GM21526 (cell line): ENCODE measurements around the gene ANGPTL4.
"Not testable (repeated sequence)": the region's sequence is repeated elsewhere in the genome, so short reads cannot be mapped to it uniquely, and the experiment has no call there.

Source experiments
- ATAC-seq: cut with Tn5 transposase; IDR thresholded peaks from one replicate; pipeline ENCODE4 v1.9.1; 2021; ENCODE audit warnings: moderate library complexity; ENCODE audit not compliant: unreplicated experiment, low FRiP score

ANGPTL4 gene

DNA sequence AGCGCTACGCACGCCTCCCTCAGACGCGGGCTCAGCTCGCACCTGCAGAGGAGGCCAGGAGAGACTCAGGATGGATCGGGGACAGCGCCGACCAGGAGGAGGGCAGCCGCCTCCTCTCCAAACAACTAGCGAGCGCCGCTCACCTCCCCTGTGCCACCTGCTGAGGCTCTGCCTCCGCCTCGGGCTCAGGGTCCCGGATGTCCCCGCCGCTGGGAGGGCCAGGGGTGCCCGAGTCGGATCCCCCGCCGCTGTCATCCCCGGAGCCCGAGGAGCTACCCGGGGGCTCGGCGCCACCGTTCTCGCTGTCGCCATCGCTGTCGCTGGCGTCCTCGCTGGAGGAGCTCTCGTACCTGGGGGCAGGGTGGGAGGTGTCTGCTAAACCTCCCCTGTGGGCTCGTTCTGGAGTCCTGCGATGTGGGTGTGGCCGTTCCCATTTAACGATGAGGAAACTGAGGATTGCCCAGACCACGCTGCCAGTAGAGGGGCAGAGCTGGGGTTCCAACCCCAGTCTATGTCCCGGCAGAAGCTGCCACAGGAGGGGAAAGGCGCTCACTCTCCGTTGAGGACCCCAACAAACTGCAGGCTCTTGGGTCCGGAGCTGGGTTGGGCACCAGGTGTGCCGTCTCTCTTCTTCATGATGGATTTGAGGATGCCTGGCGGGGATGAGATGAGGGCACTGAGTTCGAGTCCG is 30.0 kb upstream of the ANGPTL4 start:
- ATAC-seq: no peak

DNA sequence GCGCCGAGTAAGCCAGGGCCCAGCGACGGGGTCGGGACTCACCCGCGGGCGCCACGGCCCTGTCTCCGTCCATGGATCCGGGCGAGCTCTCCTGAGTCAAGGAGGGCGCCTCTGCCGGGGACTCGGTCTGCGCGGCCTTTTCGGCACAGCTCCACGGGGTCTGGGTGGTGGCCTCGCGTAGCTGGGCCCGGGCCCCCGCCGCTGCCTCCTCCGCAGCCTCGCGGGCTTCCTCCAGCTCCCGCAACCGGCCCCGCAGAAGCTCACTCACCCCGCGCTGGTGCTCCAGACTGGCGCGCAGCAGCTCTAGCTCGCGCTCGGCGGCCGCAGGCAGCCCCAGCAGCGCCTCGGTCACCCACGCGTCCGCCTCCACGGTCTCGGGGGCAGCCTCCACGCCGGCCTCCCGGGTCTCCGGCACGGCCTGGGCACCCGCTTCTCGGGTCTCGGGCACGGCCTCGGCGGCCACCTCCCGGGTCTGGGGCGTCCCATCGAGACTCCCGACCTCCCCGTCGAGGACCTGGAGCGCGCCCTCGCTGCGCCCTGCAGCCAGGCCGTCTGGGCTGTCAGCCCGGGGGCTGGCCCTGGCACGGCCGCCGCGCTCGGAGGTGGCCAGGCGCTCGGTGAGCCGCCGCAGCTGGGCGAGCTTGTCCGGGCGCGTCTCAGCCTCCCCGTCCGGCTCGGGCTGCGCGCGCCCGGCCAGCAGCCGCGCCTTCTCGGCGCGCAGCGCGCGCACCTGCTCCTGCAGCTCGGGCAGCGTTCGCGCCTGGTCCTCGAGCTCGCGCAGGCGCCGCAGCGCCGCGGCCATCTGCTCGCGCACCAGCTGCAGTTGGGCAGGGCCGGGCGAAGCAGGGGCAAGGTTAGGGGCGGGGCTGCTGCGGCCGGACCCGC is 29.3 kb upstream of the ANGPTL4 start:
- ATAC-seq: no peak

DNA sequence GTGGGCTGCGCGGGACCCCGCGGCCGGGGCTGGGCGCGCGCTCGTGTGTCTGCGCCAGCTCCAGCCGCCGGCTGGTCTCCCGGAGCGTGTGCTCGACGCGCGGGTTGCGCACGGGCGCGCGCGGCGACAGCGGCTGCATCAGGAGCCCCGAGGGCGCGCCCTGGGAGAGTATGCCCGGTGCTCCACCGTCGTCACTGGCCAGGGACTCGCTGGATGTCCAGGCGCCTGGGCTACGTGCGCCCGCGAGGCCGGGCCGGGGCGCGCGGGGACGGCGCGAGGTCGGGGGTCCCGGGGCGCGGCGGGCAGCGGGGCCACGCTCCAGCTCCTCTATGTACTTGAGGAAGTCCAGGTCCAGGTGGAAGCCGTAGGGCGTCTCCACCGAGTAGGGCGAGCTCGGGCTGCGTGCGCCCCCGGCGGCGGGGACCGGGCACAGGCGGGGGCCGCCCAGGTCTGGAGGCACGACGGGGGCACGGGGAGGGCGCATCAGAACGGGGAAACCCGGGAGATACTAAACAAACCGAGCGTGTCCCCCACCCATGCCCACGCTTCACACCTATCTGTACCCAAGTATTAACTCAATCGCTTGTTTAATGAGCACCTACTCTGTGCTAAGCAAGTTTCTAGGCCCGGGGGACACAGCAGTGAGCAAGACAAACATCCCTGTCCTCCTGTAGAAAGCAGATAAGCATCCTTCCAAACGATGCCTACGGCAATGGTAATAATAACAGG is 28.4 kb upstream of the ANGPTL4 start:
- no peak for ATAC-seq

DNA sequence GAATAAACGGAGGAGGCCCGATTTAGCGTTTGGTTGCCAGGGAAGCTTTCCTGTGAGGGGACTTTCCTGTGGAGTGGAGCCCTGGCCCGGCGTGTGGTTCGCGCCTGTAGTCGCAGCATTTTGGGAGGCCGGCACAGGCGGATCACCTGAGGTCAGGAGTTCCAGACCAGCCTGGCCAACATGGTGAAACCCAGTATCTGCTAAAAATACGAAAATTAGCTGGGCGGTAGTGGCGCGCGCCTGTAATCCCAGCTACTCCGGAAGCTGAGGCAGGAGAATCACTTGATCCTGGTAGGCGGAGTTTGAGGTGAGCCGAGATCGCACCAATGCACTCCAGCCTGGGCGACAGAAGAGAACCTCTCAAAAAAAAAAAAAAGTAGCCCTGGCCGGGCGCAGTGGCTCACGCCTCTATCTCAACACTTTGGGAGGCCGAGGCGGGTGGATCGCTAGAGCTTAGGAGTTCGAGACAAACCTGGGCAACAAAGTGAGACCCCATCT is 27.8 kb upstream of the ANGPTL4 start:
- ATAC-seq: no peak

DNA sequence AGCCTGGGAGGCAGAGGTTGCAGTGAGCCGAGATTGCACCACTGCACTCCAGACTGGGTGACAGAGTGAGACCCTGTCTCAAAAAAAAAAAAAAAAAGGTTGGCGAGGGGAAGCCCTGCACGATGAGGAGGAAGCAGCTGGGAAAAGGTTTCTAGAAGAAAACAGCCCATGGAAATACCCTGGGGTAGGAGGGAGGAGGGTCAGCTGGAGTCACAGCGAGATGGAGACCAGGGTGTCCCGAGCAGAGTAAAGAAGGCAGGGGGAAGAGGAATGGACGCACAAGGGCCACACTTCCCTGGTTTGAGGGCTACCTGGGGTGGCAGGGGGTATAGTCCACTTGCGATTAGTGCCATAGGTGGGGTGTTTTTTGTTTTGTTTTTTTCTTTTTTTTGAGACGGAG is 27.3 kb upstream of the ANGPTL4 start:
- no peak for ATAC-seq

DNA sequence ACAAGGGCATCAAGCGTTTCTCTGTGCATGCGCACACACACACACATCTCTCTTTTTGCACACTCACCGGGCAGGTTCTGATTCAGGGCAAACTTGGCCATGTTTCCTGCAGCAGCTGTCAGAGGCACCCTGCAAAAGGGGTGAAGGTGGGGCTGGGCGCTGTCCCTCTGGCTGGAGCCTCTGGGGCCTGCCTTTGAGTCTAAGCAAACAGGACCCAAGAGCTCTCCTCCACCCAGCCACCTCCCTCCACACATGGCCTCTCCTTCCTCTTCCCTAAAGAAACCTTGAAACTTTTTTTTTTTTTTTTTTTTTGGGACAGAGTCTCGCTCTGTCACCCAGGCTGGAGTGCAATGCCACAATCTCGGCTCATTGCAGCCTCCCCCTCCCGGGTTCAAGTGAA is 26.2 kb upstream of the ANGPTL4 start:
- no peak for ATAC-seq

DNA sequence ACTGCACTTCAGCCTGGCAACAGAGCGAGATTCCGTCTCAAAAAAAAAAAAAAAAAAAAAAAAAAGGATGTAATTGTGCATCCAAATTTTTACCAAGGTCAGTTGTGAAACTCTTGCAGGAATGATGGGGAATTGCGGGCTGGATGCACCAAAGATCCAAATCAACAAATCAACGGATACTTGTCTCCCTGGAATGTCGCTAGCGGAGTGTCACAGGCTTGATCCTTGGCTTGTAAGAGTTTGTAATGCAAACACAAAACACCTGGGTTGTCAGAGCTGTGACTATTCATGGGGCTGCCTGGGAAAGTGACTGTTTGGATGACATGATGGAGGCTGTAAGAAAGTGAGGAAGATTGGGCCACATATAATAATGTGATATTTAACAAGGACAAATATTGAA is 25.1 kb upstream of the ANGPTL4 start:
- no peak for ATAC-seq

DNA sequence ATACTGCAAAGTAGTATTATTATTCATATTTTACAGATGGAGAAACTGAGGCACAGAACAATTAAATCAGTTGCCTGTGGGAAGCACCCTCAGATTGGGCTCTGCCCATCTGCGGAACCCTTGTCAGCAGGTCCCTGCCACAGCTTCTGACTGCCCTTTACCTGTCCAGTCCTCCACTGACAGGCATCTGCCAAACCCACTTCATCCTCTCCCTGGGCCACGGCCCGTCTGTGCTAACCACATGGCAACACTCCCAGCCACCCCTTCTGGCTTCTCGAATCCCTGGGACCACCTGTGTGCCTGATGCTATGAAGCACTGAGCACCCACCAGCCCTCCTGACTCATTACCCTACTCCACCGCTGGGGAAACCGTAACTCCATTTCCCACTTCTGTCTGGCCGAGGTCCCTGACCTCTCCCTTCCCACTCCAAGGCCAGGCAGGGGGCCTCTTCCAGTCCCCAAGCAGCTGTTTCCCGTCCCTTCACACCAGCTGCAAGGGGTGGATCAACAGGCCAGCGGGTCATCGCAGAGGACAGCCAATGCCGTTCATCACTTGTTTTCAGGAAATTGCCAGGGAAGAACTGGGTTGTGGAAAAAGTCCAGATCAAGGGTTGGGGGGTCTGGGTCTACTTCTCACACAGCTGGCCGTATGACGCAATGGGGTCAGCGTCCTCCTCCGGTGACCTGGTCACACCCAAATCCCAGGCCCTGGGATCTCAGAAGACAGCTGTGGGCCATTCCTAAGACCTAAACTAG is 23.4 kb upstream of the ANGPTL4 start:
- no peak for ATAC-seq

DNA sequence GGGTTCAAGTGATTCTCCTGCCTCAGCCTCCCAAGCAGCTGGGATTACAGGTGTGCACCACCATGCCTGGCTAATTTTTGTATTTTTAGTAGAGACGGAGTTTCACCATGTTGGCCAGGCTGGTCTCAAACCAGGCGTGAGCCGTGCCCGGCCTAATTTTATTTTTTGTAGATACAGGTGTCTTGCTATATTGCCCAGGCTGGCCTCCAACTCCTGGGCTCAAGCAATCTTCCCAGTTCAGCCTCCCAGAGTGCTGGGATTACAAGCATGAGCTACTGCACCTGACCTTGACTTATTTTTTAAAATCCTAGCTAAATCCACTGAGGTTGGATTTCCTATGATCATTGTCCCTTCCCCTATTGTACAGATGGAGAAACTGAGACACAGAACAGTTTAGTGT is 22.5 kb upstream of the ANGPTL4 start:
- not testable (repeated sequence) for ATAC-seq

DNA sequence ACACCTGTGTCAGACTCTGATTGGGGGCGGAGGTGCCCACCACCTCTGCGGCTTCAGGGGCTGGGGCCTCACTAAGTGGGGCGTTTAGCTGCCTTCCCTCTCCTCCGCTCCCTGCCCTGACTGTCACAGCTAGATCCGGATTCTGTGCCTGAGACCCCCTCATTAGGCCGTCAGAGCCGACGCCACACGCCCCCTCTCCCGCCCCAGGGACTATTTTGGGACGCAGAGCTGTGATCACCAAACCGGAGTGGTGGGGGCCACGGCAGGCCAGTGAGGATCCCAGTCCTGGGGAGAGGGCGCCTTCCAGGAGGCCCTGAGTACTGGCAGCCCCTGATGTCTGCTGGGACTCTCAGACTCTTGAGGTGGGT is 21.7 kb upstream of the ANGPTL4 start:
- ATAC-seq: no peak

DNA sequence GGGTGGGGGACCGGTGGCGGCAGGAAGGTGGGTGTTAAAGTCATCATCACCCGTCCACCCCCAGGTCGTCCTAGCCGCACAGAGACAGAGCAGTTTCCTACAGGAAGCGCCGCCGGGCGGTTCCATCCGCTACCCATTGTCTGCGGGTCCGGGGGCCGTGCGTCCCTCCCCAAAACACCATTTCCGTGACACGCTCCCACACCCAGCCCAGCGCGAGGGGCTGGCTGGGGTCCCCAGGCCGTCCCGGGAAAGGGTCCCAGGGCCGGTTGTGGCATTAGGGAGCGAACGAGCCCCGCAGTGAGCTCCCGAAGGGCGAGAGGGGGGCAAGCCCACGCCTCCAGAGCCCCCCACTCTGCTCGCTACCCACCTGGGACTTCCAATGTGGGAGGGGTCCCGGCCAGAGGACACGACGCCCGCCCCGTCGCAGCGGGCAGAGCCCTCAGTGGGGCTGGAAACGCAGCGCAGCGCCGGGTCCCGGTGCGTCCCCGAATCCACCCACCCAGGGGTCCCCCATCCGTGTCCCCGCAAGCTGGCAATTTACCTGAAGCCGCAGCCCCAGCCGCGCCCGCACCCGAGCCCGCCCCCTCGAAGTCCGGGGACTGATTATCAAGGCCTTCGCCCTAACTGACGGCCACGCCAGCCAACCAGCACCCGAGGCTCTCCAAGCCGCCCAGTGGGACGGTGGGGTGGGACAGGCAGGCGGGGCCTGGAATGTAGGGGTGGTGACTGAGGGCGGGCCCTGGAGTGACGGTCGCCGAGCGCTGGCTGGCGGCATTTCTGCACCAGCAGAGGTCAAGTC is 21.1 kb upstream of the ANGPTL4 start, which contains the start of gene KANK3:
TSS of gene KANK3 (minus strand) at position 579 of the 799 bp plus-strand sequence. CDS start 5,434 bp downstream, outside the sequence.
- ATAC-seq: peak; percentile 73

DNA sequence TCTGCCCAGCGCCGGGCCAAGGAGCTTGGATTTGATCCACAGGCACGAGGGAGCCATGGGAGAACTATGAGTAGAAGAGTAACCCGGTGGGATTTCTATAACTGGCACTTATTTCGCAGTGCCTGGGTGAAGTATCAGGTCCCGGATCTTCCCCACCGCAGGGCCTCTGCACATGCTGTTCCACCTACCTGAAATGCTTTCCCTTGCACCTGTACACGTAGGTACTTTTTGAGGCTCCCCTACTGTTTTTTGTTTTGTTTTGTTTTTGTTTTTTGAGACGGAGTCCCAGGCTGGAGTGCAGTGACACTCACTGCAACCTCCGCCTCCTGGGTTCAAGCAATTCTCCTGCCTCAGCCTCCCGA is 20.5 kb upstream of the ANGPTL4 start:
- ATAC-seq: no peak

DNA sequence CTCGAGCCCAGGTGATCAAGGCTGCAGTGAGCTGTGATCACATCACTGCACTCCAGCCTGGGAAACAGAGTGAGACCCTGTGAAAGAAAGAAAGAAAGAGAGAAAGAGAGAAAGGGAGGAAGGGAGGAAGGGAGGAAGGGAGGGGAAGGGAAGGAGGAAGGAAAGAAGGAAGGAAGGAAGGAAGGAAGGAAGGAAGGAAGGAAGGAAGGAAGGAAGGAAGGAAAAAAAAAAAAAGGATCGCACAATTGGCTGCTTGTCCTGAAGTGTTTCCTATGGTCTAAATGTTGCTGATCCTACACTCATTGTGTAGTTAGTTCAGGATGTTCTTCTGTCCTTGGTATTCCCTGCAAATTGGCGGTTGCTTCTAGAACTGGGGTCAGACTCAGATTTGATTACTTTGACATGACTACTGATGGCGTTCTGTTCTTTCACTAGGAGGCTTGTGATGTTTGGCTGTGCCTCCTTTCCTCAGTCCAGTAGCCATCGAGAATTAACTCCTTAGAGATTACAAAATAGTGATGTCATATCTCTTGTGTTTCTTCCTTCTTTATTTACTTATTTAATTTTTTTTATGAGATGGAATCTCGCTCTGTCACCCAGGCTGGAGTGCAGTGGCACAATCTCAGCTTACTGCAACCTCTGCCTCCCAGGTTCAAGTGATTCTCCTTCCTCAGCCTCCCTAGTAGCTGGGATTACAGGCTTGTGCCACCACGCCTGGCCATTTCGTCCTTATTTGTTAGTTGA is 14.2 kb upstream of the ANGPTL4 start:
- ATAC-seq: not testable (repeated sequence)

DNA sequence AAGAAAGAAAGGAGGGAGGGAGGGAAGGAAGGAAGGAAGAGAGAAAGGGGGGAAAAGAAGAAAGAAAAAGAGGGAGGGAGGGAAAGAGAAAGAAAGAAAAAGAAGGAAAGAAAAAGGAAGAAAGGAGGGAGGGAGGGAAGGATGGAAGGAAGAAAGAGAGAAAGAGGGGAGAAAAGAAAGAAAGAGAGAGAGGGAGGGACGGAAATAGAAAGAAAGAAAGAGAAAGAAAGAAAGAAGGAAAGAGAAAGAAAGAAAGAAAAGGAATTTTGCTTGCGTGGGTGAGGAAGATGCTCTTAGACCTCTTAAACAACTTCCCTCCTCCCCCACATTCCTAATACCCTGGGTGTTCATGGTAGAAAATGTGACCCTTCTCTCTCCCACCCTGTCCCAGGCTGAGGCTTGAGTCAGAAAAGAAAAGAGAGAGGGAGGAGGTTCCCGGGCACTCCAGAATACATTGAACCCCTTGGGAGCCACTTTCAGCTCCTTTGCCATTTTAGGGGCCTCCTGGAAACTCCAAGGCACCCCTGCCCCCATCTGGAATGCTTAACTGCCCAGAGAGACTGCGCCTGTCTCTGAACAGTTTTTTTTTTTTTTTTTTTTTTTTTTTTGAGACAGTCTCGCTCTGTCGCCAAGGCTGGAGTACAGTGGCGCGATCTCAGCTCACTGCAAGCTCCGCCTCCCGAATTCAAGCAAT is 11.7 kb upstream of the ANGPTL4 start:
- no peak for ATAC-seq

DNA sequence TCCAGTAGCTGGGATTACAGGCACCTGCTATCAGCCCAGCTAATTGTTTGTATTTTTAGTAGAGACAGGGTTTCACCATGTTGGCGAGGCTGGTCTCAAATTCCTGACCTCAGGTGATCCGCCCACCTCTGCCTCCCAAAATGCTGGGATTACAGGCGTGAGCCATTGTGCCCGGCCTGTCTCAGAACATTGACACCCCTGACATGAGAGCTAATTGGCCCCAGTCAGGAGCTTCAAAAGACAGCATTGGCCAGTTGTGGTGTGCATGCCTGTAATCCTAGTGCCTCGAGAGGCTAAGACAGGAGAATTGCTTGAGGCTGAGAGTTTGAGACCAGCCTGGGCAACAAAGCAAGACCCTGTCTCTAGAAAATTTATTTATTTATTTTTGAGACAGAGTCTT is 11.1 kb upstream of the ANGPTL4 start:
- ATAC-seq: not testable (repeated sequence)

DNA sequence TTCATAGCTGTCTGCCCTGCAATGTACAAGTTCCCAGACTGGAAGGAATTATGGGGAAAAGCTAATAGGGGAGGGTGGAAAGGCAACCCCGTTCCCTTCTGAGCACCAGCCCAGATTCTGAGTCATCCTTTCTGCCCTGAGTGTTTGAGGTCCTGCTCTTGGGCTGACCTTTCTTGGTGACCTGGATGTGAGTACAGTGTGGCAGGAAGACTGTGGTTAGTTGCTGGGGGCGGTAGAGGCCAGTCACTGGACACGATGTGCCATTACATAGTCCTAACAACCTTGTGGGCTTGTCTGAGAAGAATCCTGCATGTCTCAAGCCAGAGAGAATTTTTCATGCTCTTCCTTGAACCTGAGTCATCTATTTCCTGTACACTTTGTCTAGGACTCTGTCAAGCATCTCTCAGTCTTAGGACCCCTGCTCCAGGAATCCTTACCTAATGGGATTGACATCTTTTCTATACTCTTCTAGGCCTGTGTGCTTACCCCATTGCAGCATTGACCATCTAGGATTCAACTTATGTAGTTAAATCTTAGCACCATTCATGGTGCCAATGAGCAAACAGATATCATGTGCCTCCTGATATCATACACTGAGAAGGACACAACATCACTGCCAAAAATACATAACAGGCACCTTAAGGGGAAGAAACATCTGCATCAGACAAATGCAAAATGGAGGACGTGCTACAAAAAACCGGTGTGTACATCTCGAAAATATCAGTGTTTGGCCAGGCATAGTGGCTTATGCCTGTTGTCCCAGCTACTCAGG is 8.1 kb upstream of the ANGPTL4 start:
- ATAC-seq: no peak

DNA sequence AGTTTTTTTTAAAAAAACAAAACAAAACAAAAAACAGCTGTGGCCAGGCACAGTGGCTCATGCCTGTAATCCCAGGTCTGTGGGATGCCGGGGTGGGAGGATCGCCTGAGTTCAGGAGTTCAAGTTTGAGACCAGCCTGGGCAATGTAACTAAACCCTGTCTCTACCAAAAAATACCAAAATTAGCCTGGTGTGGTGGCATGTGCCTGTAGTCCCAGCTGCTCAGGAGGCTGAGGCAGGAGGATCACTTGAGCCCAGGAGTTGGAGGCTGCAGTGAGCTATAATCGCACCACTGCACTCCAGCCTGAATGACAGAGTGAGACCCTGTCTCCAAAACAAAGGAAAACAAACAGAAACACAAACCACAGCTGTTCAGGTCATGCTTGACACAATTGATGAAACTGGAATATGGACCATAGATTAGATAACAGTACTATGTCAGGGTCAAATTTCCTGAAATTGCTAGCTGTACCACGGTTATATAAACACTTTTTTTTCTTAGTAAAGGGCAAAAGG is 6.9 kb upstream of the ANGPTL4 start:
- no peak for ATAC-seq
